Ureter (tissue), 1 donor: ENCODE results near the gene SSBP1. TPM values are rescaled to one million over a fixed set of nuclear protein-coding genes. Genes with fewer than 3 reads are reported as not detected.
"Not testable (repeated sequence)": the region's sequence is repeated elsewhere in the genome, so short reads cannot be mapped to it uniquely, and the experiment has no call there.

Source experiments
- DNase-seq: peaks from one replicate; pipeline ENCODE4 v3.0.0-alpha.2; 2020; ENCODE audit warnings: low spot score
- total RNA-seq: library from RNA; stranded (reverse); gene quantifications from one replicate; pipeline ENCODE4 v1.2.4, GENCODE V29; 2023
- donor health status: DM: yes; HTN: yes; CAD: no.

SSBP1 gene
- total RNA-seq, 1 donor from 2014 or later, result 121 TPM

DNA sequence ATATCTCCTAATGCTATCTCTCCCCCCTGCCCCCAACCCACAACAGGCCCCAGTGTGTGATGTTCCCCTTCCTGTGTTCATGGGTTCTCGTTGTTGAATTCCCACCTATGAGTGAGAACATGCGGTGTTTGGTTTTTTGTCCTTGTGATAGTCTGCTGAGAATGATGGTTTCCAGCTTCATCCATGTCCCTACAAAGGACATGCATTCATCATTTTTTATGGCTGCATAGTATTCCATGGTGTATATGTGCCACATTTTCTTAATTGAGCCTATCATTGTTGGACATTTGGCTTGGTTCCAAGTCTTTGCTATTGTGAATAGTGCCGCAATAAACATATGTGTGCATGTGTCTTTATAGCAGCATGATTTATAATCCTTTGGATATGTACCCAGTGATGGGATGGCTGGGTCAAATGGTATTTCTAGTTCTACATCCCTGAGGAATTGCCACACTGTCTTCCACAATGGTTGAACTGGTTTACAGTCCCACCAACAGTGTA, 32.0 kb downstream of the SSBP1 start:
- DNase-seq, result not testable (repeated sequence)

DNA sequence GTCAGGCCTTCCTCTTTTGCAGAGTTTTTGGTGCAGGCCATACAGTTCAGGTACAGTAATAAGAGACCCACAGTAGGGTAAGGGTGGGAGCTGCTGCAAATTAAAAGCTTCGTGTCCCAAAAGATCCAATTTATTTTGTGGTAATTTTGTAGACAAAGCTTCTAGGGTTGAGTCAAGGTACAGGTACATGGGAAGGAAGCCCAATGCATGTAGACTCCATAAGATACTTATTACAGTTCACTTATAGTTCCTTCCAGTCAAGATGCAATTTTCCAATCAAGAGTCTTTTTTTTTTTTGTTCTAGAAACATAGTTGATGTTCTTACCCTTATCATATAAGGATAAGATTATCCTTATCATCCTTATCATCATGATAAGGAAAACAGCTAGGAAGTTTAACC, 38.2 kb downstream of the SSBP1 start, which contains the start of gene TAS2R4:
TAS2R4 (plus strand) TSS at position 301 of the 400 bp plus-strand sequence. CDS start 1,815 bp downstream, outside the sequence.
- no peak for DNase-seq

DNA sequence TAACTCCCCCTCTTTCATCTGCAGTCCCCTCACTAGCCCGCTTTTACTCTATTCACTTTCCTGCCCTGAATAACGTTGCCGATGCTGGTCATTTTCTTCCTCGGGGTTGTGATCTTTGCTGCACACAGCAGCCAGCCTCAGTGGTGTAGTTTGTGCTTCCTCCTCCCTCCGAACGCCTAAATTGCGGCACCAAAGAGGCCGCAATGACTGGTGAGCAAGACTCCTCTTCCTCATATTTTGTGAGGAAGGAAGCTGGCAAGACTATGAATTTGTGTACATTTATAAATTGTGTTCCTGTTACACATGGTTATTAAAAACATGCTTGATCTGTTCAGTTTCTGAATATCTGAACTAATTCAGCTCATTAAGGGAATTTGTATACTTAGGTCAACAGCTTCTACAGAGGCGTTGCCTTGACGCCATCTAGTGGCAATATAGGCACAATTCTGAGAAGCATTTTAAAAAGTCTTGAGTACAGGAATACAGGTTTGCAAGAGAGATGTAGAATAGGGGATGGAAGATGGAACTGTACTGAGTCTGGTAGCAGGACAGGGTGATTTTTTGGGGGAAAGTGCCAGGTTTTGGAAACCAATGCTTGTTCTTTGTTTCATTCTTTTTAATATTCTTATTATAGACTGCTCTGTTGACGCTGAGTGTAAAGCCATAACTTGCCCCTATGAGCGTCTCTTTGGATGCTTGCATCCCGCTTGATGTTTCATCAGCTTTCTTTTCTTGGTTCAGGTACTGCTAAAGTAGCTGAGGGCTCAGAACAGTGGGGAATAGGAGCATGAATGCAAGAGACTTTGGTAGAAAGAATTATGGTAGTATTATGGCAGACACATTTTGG, 47.8 kb downstream of the SSBP1 start:
- no peak for DNase-seq

DNA sequence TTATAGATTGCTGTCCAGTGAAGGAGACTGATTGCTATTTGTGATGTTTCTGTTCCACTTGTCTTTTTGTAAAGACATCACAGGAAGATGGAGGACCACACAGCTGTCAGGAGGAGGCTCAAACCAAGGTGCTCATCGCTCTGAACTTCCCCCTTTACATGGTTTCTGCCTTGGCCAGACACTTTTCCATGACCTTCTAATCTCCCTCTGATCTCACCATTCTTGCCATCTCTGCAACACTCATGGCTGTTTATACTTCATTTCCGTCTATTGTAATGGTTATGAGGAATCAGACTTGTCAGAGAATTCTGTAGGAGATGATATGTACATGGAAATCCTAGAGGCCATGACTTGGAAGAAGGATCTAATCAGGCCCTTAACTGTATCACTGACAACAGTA, 50.1 kb downstream of the SSBP1 start:
- DNase-seq, result no peak

- no peak for DNase-seq
These were observed 51.8 kb downstream of the SSBP1 start, which contains the start of gene TAS2R5 for GRCh38 chr7:141789917-141790316. TAS2R5 (plus strand) TSS chr7:141790217; CDS start chr7:141790362, 145 bp downstream.

GRCh38 chr7:141792526-141792925, 54.4 kb downstream of the SSBP1 start:
- no peak for DNase-seq

Other genes starting within 250 kb of the SSBP1 start
- gene AGK, start 186.9 kb upstream of the SSBP1 start, total RNA-seq, result 43.0 TPM
- gene DENND11, start 36.2 kb upstream of the SSBP1 start, total RNA-seq, result 19.1 TPM
- not detected for gene WEE2, start 30.0 kb upstream of the SSBP1 start, total RNA-seq
- 6.4 TPM for gene TAS2R3, start 25.7 kb downstream of the SSBP1 start, total RNA-seq
- 4.7 TPM for gene TAS2R4, start 38.3 kb downstream of the SSBP1 start, total RNA-seq
- gene TAS2R5, start 51.9 kb downstream of the SSBP1 start, total RNA-seq, result 6.2 TPM
- not detected for gene PRSS37, start 103.1 kb downstream of the SSBP1 start, total RNA-seq
- not detected for gene OR9A4, start 178.0 kb downstream of the SSBP1 start, total RNA-seq
- 2.8 TPM for gene CLEC5A, start 208.6 kb downstream of the SSBP1 start, total RNA-seq
- not detected for gene TAS2R38, start 235.4 kb downstream of the SSBP1 start, total RNA-seq